ENCODE data around the gene DLG5. TPM values are rescaled to one million over a fixed set of nuclear protein-coding genes. Genes with fewer than 3 reads are reported as not detected.

Gene DLG5
- total RNA-seq, 3 donors from 2014 or later = 1.0 to 1.5 (median 1.5) TPM

- Mint-ChIP-seq H3K4me3 (no peak overlapping the region), H3K27me3 (ENCODE audit: low read depth) (no peaks in the 10 kb centered on the region), H3K9me3 (no peaks in the 10 kb centered on the region), H3K36me3 (ENCODE audit: insufficient read depth) (no peaks in the 10 kb centered on the region), H3K4me1 (ENCODE audit: low read depth) (peaks cover 31% of the 10 kb centered on the region)
- no peak for ATAC-seq
- DNase-seq = no peak
Observed at GRCh38 chr10:77834943-77835668, 91.4 kb downstream of the DLG5 start.

GRCh38 chr10:77834540-77834939 lies 92.0 kb downstream of the DLG5 start:
- H3K27me3 Mint-ChIP-seq (ENCODE audit: low read depth) = no peaks in the 10 kb centered on the region
- DNase-seq (no peak), ATAC-seq (no peak)
- peaks cover 31% of the 10 kb centered on the region for H3K4me1 Mint-ChIP-seq (ENCODE audit: low read depth)
- no peaks in the 10 kb centered on the region for H3K9me3 Mint-ChIP-seq
- no peak overlapping the region for H3K4me3 Mint-ChIP-seq
- no peaks in the 10 kb centered on the region for H3K36me3 Mint-ChIP-seq (ENCODE audit: insufficient read depth)

- H3K36me3 Mint-ChIP-seq (ENCODE audit: insufficient read depth) = no peaks in the 10 kb centered on the region
- DNase-seq (no peak), ATAC-seq (no peak)
- no peak overlapping the region for H3K4me3 Mint-ChIP-seq
- no peaks in the 10 kb centered on the region for H3K9me3 Mint-ChIP-seq
- peaks cover 31% of the 10 kb centered on the region for H3K4me1 Mint-ChIP-seq (ENCODE audit: low read depth)
- H3K27me3 Mint-ChIP-seq (ENCODE audit: low read depth) = no peaks in the 10 kb centered on the region
Observed at GRCh38 chr10:77833792-77834191, 92.8 kb downstream of the DLG5 start.

GRCh38 chr10:77833225-77833624 lies 93.3 kb downstream of the DLG5 start:
- Mint-ChIP-seq H3K9me3 (no peaks in the 10 kb centered on the region), H3K36me3 (ENCODE audit: insufficient read depth) (no peaks in the 10 kb centered on the region), H3K4me3 (no peak overlapping the region), H3K27me3 (ENCODE audit: low read depth) (no peaks in the 10 kb centered on the region), H3K4me1 (ENCODE audit: low read depth) (peaks cover 31% of the 10 kb centered on the region)
- ATAC-seq = no peak
- DNase-seq = no peak

GRCh38 chr10:77832238-77832637 lies 94.3 kb downstream of the DLG5 start:
- DNase-seq (peak; percentile 17), ATAC-seq (no peak)
- Mint-ChIP-seq H3K9me3 (no peaks in the 10 kb centered on the region), H3K4me3 (no peak overlapping the region), H3K27me3 (ENCODE audit: low read depth) (no peaks in the 10 kb centered on the region), H3K4me1 (ENCODE audit: low read depth) (peaks cover 28% of the 10 kb centered on the region), H3K36me3 (ENCODE audit: insufficient read depth) (no peaks in the 10 kb centered on the region)

GRCh38 chr10:77829356-77829755 lies 97.2 kb downstream of the DLG5 start:
- no peaks in the 10 kb centered on the region for H3K9me3 Mint-ChIP-seq
- no peak overlapping the region for H3K4me3 Mint-ChIP-seq
- ATAC-seq (no peak), DNase-seq (no peak)
- no peaks in the 10 kb centered on the region for H3K27me3 Mint-ChIP-seq (ENCODE audit: low read depth)
- H3K36me3 Mint-ChIP-seq (ENCODE audit: insufficient read depth) = no peaks in the 10 kb centered on the region
- peaks cover 12% of the 10 kb centered on the region for H3K4me1 Mint-ChIP-seq (ENCODE audit: low read depth)

GRCh38 chr10:77828377-77828776 lies 98.2 kb downstream of the DLG5 start:
- Mint-ChIP-seq H3K4me1 (ENCODE audit: low read depth) (peaks cover 12% of the 10 kb centered on the region), H3K4me3 (no peak overlapping the region), H3K36me3 (ENCODE audit: insufficient read depth) (no peaks in the 10 kb centered on the region), H3K27me3 (ENCODE audit: low read depth) (no peaks in the 10 kb centered on the region), H3K9me3 (no peaks in the 10 kb centered on the region)
- ATAC-seq (no peak), DNase-seq (no peak)

- DNase-seq = no peak
- H3K36me3 Mint-ChIP-seq (ENCODE audit: insufficient read depth) = no peaks in the 10 kb centered on the region
- no peak overlapping the region for H3K4me3 Mint-ChIP-seq
- H3K4me1 Mint-ChIP-seq (ENCODE audit: low read depth) = peaks cover 8% of the 10 kb centered on the region
- no peak for ATAC-seq
- H3K9me3 Mint-ChIP-seq = no peaks in the 10 kb centered on the region
- H3K27me3 Mint-ChIP-seq (ENCODE audit: low read depth) = no peaks in the 10 kb centered on the region
Observed at GRCh38 chr10:77827366-77827765, 99.2 kb downstream of the DLG5 start.

- Mint-ChIP-seq H3K36me3 (ENCODE audit: insufficient read depth) (no peaks in the 10 kb centered on the region), H3K27me3 (ENCODE audit: low read depth) (no peaks in the 10 kb centered on the region), H3K4me1 (ENCODE audit: low read depth) (no peaks in the 10 kb centered on the region), H3K4me3 (no peak overlapping the region), H3K9me3 (no peaks in the 10 kb centered on the region)
- ATAC-seq (no peak), DNase-seq (no peak)
Observed at GRCh38 chr10:77825965-77826364, 100.6 kb downstream of the DLG5 start.

- ATAC-seq (no peak), DNase-seq (no peak)
- Mint-ChIP-seq H3K4me1 (ENCODE audit: low read depth) (no peaks in the 10 kb centered on the region), H3K36me3 (ENCODE audit: insufficient read depth) (no peaks in the 10 kb centered on the region), H3K4me3 (no peak overlapping the region), H3K27me3 (ENCODE audit: low read depth) (no peaks in the 10 kb centered on the region), H3K9me3 (no peaks in the 10 kb centered on the region)
Observed at GRCh38 chr10:77824908-77825307, 101.6 kb downstream of the DLG5 start.

- Mint-ChIP-seq H3K9me3 (no peaks in the 10 kb centered on the region), H3K27me3 (ENCODE audit: low read depth) (no peaks in the 10 kb centered on the region), H3K4me1 (ENCODE audit: low read depth) (no peaks in the 10 kb centered on the region), H3K36me3 (ENCODE audit: insufficient read depth) (no peaks in the 10 kb centered on the region), H3K4me3 (no peak overlapping the region)
- ATAC-seq (no peak), DNase-seq (no peak)
Observed at GRCh38 chr10:77823811-77824542, 102.6 kb downstream of the DLG5 start.

- Mint-ChIP-seq H3K27me3 (ENCODE audit: low read depth) (no peaks in the 10 kb centered on the region), H3K36me3 (ENCODE audit: insufficient read depth) (no peaks in the 10 kb centered on the region), H3K9me3 (no peaks in the 10 kb centered on the region), H3K4me1 (ENCODE audit: low read depth) (no peaks in the 10 kb centered on the region), H3K4me3 (no peak overlapping the region)
- no peak for DNase-seq
- no peak for ATAC-seq
Observed at GRCh38 chr10:77821551-77821950, 105.0 kb downstream of the DLG5 start.

GRCh38 chr10:77821036-77821435 lies 105.5 kb downstream of the DLG5 start:
- Mint-ChIP-seq H3K36me3 (ENCODE audit: insufficient read depth) (no peaks in the 10 kb centered on the region), H3K4me3 (no peak overlapping the region), H3K9me3 (no peaks in the 10 kb centered on the region), H3K4me1 (ENCODE audit: low read depth) (no peaks in the 10 kb centered on the region), H3K27me3 (ENCODE audit: low read depth) (no peaks in the 10 kb centered on the region)
- ATAC-seq = no peak
- no peak for DNase-seq

GRCh38 chr10:77820349-77820748 lies 106.2 kb downstream of the DLG5 start:
- no peaks in the 10 kb centered on the region for H3K9me3 Mint-ChIP-seq
- no peaks in the 10 kb centered on the region for H3K27me3 Mint-ChIP-seq (ENCODE audit: low read depth)
- H3K4me1 Mint-ChIP-seq (ENCODE audit: low read depth) = no peaks in the 10 kb centered on the region
- DNase-seq (no peak), ATAC-seq (no peak)
- no peak overlapping the region for H3K4me3 Mint-ChIP-seq
- no peaks in the 10 kb centered on the region for H3K36me3 Mint-ChIP-seq (ENCODE audit: insufficient read depth)

Data from activated T-cell treated with anti-CD3 and anti-CD28 coated beads, Interleukin-2, amount 50 U/mL, for 4 hours (primary cell).